DND-41 (cell line): ENCODE data around the gene GSDMA.
"Not testable (repeated sequence)": the region's sequence is repeated elsewhere in the genome, so short reads cannot be mapped to it uniquely, and the experiment has no call there.

Source experiments
- ATAC-seq: fragments of 200-7000 bp; cut with Tn5 transposase; 3 replicates; pipeline ENCODE4 v1.9.1; 2021; ENCODE audit warnings: low read depth; ENCODE audit not compliant: insufficient read depth
- DNase-seq: peaks from one replicate; pipeline ENCODE4 v3.0.0-alpha.2; 2020
- H2AFZ ChIP-seq: 2 replicates; pipeline ENCODE4 v1.6.0; 2012; ENCODE audit warnings: low read depth, low read length
- H3K27ac ChIP-seq: 2 replicates; pipeline ENCODE4 v1.5.1; 2012; ENCODE audit warnings: low read length, inconsistent platforms
- H3K27me3 ChIP-seq: fragments of 200-600 bp; sonication (generic); 2 replicates; pipeline ENCODE4 v1.6.0; 2012; ENCODE audit warnings: low read length, mild to moderate bottlenecking, inconsistent platforms; ENCODE audit not compliant: insufficient read depth, poor library complexity
- H3K36me3 ChIP-seq: 2 replicates; pipeline ENCODE4 v1.5.1; 2012; ENCODE audit warnings: low read length, inconsistent platforms; ENCODE audit not compliant: insufficient read depth
- H3K4me1 ChIP-seq: 2 replicates; pipeline ENCODE4 v1.5.1; 2012; ENCODE audit warnings: mild to moderate bottlenecking, low read length; ENCODE audit not compliant: insufficient read depth
- H3K4me2 ChIP-seq: 2 replicates; pipeline ENCODE4 v1.6.0; 2012; ENCODE audit warnings: mild to moderate bottlenecking, moderate library complexity, low read length, inconsistent platforms; ENCODE audit not compliant: insufficient read depth
- H3K4me3 ChIP-seq, 2 experiments: fragments of 200-600 bp in 1 of 2; shearing (Covaris generic) in 1 of 2; 2 replicates each; pipeline ENCODE4 v1.5.1; 2012 to 2016; ENCODE audit warnings: inconsistent platforms in 2 of 2, low read length in 2 of 2, mild to moderate bottlenecking in 2 of 2, low read depth in 1 of 2, moderate library complexity in 1 of 2
- H3K79me2 ChIP-seq: 2 replicates; pipeline ENCODE4 v1.6.0; 2012; ENCODE audit warnings: low read length, inconsistent platforms; ENCODE audit not compliant: insufficient read depth
- H3K9ac ChIP-seq: 2 replicates; pipeline ENCODE4 v1.6.0; 2012; ENCODE audit warnings: low read depth, mild to moderate bottlenecking, inconsistent platforms, low read length, moderate library complexity
- H3K9me3 ChIP-seq: 2 replicates; pipeline ENCODE4 v1.5.1; 2012; ENCODE audit warnings: low read length, moderate library complexity, mild to moderate bottlenecking, inconsistent platforms; ENCODE audit not compliant: insufficient read depth, severe bottlenecking
- H4K20me1 ChIP-seq: 2 replicates; pipeline ENCODE4 v1.6.0; 2012; ENCODE audit warnings: low read length; ENCODE audit not compliant: insufficient read depth
- CTCF ChIP-seq: IDR thresholded peaks from 2 replicates; pipeline ENCODE4 v1.5.1; 2012; ENCODE audit warnings: borderline replicate concordance, low read length, moderate library complexity, mild to moderate bottlenecking; ENCODE audit not compliant: poor library complexity, severe bottlenecking; ENCODE audit errors: extremely low read depth
- EZH2 ChIP-seq: IDR thresholded peaks from 3 replicates; pipeline ENCODE4 v1.6.1; 2012; ENCODE audit warnings: borderline replicate concordance, low read depth, mild to moderate bottlenecking, moderate library complexity, low read length, inconsistent platforms; ENCODE audit not compliant: severe bottlenecking

GSDMA gene

DNA sequence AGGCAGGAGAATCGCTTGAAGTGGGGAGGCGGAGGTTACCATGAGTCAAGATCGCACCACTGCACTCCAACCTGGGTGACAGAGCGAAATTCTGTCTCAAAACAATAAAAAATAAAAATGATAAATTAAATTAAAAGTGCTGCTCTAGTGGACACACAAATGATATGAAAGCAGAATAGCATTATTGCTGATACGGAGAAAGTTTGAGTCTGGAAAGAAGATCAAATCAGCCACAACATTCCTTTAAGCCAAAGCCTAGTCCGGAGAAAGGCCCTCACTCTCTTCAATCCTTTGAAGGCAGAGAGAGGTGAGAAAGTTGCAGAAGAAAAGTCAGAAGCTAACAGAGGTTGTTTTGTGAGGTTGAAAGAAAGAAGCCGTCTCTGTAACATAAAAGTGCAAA, 37.4 kb downstream of the GSDMA start:
- H2AFZ ChIP-seq = no peak overlapping the region
- H3K36me3 ChIP-seq = peaks cover 29% of the 10 kb centered on the region
- no peak for DNase-seq
- no peaks in the 10 kb centered on the region; the same call in none of the 2 replicates for H4K20me1 ChIP-seq
- H3K9ac ChIP-seq = no peak overlapping the region
- no peak for ATAC-seq
- H3K4me3 ChIP-seq = no peak overlapping the region
- no peaks in the 10 kb centered on the region for H3K9me3 ChIP-seq
- H3K4me2 ChIP-seq = no peak overlapping the region
- H3K79me2 ChIP-seq = no peaks in the 10 kb centered on the region
- H3K4me1 ChIP-seq = no peaks in the 10 kb centered on the region
- no peak overlapping the region for H3K27ac ChIP-seq
- TF ChIP-seq EZH2 (no peak), CTCF (no peak)
- H3K27me3 ChIP-seq = no peaks in the 10 kb centered on the region

GRCh38 chr17:40001335-40001734, 38.5 kb downstream of the GSDMA start:
- H3K27me3 ChIP-seq, H3K9me3 ChIP-seq, H3K4me2 ChIP-seq, H3K4me3 ChIP-seq, H3K79me2 ChIP-seq, H4K20me1 ChIP-seq, H2AFZ ChIP-seq, H3K4me1 ChIP-seq, DNase-seq, H3K27ac ChIP-seq, H3K9ac ChIP-seq, ATAC-seq: not testable (repeated sequence)
- peaks cover 17% of the 10 kb centered on the region for H3K36me3 ChIP-seq

- DNase-seq = no peak
- no peaks in the 10 kb centered on the region for H3K36me3 ChIP-seq
These were observed 41.3 kb downstream of the GSDMA start for GRCh38 chr17:40004072-40004471.

DNA sequence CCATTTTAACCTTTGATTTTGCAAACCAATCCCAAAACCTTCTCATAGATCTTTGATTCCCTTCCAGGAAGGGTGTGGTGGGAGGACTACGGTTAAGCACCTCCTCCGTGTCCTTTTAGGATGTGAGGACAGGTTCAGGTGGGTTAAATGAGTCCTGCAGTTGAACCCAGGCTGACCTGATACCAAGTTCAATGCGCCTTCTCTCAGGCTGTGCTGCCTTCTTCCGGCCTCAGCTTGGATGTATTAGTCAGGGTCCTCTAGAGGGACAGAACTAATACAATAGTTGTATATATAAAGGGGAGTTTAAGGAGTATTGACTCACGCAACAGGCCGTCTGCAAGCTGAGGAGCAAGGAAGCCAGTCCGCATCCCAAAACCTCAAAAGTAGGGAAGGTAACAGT, 41.9 kb downstream of the GSDMA start:
- Histone ChIP-seq H3K9me3 (no peaks in the 10 kb centered on the region), H3K27ac (no peak overlapping the region), H4K20me1 (no peaks in the 10 kb centered on the region), H3K79me2 (no peaks in the 10 kb centered on the region), H3K27me3 (no peaks in the 10 kb centered on the region), H3K4me3 (no peak overlapping the region), H3K4me1 (no peaks in the 10 kb centered on the region), H3K9ac (no peak overlapping the region), H3K4me2 (no peak overlapping the region), H3K36me3 (no peaks in the 10 kb centered on the region), H2AFZ (no peak overlapping the region)
- no peak for ATAC-seq
- DNase-seq = no peak
- no peak for TF ChIP-seq CTCF
- TF ChIP-seq EZH2 = no peak

More at GRCh38 chr17:40004072-40004471, 41.3 kb downstream of the GSDMA start:
- H3K27ac ChIP-seq = no peak overlapping the region
- no peaks in the 10 kb centered on the region for H3K27me3 ChIP-seq
- no peak overlapping the region for H3K4me2 ChIP-seq
- H2AFZ ChIP-seq = no peak overlapping the region
- no peak overlapping the region for H3K4me3 ChIP-seq
- H4K20me1 ChIP-seq = no peaks in the 10 kb centered on the region
- no peaks in the 10 kb centered on the region for H3K9me3 ChIP-seq
- TF ChIP-seq EZH2 (no peak), CTCF (no peak)
- ATAC-seq = no peak
- H3K4me1 ChIP-seq = no peaks in the 10 kb centered on the region
- no peaks in the 10 kb centered on the region for H3K79me2 ChIP-seq
- no peak overlapping the region for H3K9ac ChIP-seq
